IMR-90 (cell line): Measurements from ENCODE around the gene C5. TPM values are rescaled to one million over a fixed set of nuclear protein-coding genes. Genes with fewer than 3 reads are reported as not detected.

Experiments used
- ATAC-seq: fragments of 200-7000 bp; cut with Tn5 transposase; 2 replicates; pipeline ENCODE4 v1.9.1; 2020; ENCODE audit warnings: low read depth, mild to moderate bottlenecking, moderate library complexity
- BruUV-seq: library from RNA; stranded (reverse); fragments of 400-500 nt; replicated peaks from 2 replicates; lab custom pipeline; 2021; lab: Mats Ljungman, UMichigan
- CTCF ChIA-PET: fragments of 300-600 bp; formaldehyde crosslinking; extraction: SDS; loops from one replicate; lab custom pipeline; 2021; ENCODE audit warnings: antibody characterized with exemption; lab: Yijun Ruan, JAX
- POLR2A ChIA-PET: fragments of 300-600 bp; sonication (Branson Sonifier 250); formaldehyde crosslinking; loops from one replicate; lab custom pipeline; 2022; ENCODE audit warnings: antibody characterized with exemption; ENCODE audit not compliant: unreplicated experiment; lab: Charles Lee
- DNase-seq: peaks from one replicate; pipeline ENCODE4 v3.0.0; 2013
- H2AFZ ChIP-seq: replicated peaks from 2 replicates; pipeline ENCODE3; 2013; ENCODE audit warnings: low read length, mild to moderate bottlenecking; ENCODE audit not compliant: poor library complexity
- H2AK5ac ChIP-seq: 2 replicates; pipeline ENCODE4 v1.6.1; 2013; ENCODE audit warnings: low read depth, low read length, inconsistent platforms
- H2AK9ac ChIP-seq: replicated peaks from 2 replicates; pipeline ENCODE3; 2013; ENCODE audit warnings: mild to moderate bottlenecking, low read depth, low read length, moderate library complexity; ENCODE audit not compliant: poor library complexity
- H2BK120ac ChIP-seq: 2 replicates; pipeline ENCODE4 v1.6.1; 2013; ENCODE audit warnings: low read depth, low read length, inconsistent platforms
- H2BK15ac ChIP-seq: 3 replicates; pipeline ENCODE4 v1.6.1; 2013; ENCODE audit warnings: low read depth, low read length, inconsistent platforms
- H2BK20ac ChIP-seq: 2 replicates; pipeline ENCODE4 v1.6.1; 2013; ENCODE audit warnings: low read depth, mild to moderate bottlenecking, inconsistent platforms, low read length, moderate library complexity
- H2BK5ac ChIP-seq: 2 replicates; pipeline ENCODE4 v1.6.1; 2013; ENCODE audit warnings: mild to moderate bottlenecking, low read depth, low read length, inconsistent platforms; ENCODE audit not compliant: poor library complexity, severe bottlenecking
- H3K14ac ChIP-seq: replicated peaks from 2 replicates; pipeline ENCODE4 v1.6.1; 2013; ENCODE audit warnings: low read depth, low read length, inconsistent platforms
- H3K18ac ChIP-seq: 2 replicates; pipeline ENCODE4 v1.6.1; 2013; ENCODE audit warnings: low read depth, low read length, control low read depth
- H3K23ac ChIP-seq: 2 replicates; pipeline ENCODE4 v1.6.1; 2013; ENCODE audit warnings: low read depth, low read length, inconsistent platforms
- H3K27ac ChIP-seq: 2 replicates; pipeline ENCODE4 v1.5.1; 2013; ENCODE audit warnings: mild to moderate bottlenecking, control low read depth, low read length; ENCODE audit not compliant: insufficient read depth
- H3K27me3 ChIP-seq: 2 replicates; pipeline ENCODE4 v1.6.1; 2013; ENCODE audit warnings: low read length; ENCODE audit not compliant: control insufficient read depth, insufficient read depth
- H3K36me3 ChIP-seq: 2 replicates; pipeline ENCODE4 v1.6.1; 2013; ENCODE audit warnings: low read length, mixed read lengths; ENCODE audit not compliant: control insufficient read depth, insufficient read depth
- H3K4ac ChIP-seq: 2 replicates; pipeline ENCODE4 v1.6.1; 2013; ENCODE audit warnings: low read depth, low read length, inconsistent platforms
- H3K4me1 ChIP-seq: 2 replicates; pipeline ENCODE4 v1.6.1; 2013; ENCODE audit warnings: low read length, mixed read lengths; ENCODE audit not compliant: control insufficient read depth, insufficient read depth
- H3K4me2 ChIP-seq: 2 replicates; pipeline ENCODE4 v1.6.1; 2013; ENCODE audit warnings: low read depth, mild to moderate bottlenecking, control low read depth, low read length, moderate library complexity
- H3K4me3 ChIP-seq: 2 replicates; pipeline ENCODE4 v1.5.1; 2013; ENCODE audit warnings: low read depth, mild to moderate bottlenecking, control low read depth, low read length, moderate library complexity; ENCODE audit not compliant: insufficient read depth
- H3K56ac ChIP-seq: 2 replicates; pipeline ENCODE4 v1.6.1; 2013; ENCODE audit warnings: low read length, inconsistent platforms; ENCODE audit not compliant: insufficient read depth; ENCODE audit errors: extremely low read depth
- H3K79me1 ChIP-seq, 2 experiments: 2 replicates each; pipeline ENCODE4 v1.6.1; 2013; ENCODE audit warnings: low read length in 2 of 2, inconsistent platforms in 1 of 2, low read depth in 1 of 2
- H3K9ac ChIP-seq: 2 replicates; pipeline ENCODE4 v1.6.1; 2013; ENCODE audit warnings: low read depth, low read length, control low read depth
- H3K9me1 ChIP-seq: 2 replicates; pipeline ENCODE4 v1.6.1; 2013; ENCODE audit warnings: low read length, inconsistent platforms; ENCODE audit not compliant: insufficient read depth
- H3K9me3 ChIP-seq: 2 replicates; pipeline ENCODE4 v1.6.1; 2013; ENCODE audit warnings: low read length; ENCODE audit not compliant: control insufficient read depth, insufficient read depth
- H4K20me1 ChIP-seq: 2 replicates; pipeline ENCODE4 v1.6.1; 2013; ENCODE audit warnings: low read length, inconsistent platforms; ENCODE audit not compliant: insufficient read depth
- H4K5ac ChIP-seq: 2 replicates; pipeline ENCODE4 v1.6.1; 2013; ENCODE audit warnings: mild to moderate bottlenecking, low read depth, low read length, control low read depth
- H4K8ac ChIP-seq, 2 experiments: 2 replicates each; pipeline ENCODE4 v1.6.1; 2013; ENCODE audit warnings: low read depth in 2 of 2, low read length in 2 of 2, control low read depth in 1 of 2, inconsistent platforms in 1 of 2
- H4K91ac ChIP-seq: 2 replicates; pipeline ENCODE4 v1.6.1; 2013; ENCODE audit warnings: low read depth, low read length, inconsistent platforms; ENCODE audit not compliant: insufficient read depth
- BHLHE40 ChIP-seq: fragments of 150-350 bp; IDR thresholded peaks from 2 replicates; pipeline ENCODE4 v1.6.1; 2016; ENCODE audit warnings: mild to moderate bottlenecking, low read depth, low read length
- CHD1 ChIP-seq: IDR thresholded peaks from 2 replicates; pipeline ENCODE4 v1.6.1; 2012; ENCODE audit warnings: low read depth, low read length, improper control_type of control experiment
- CTCF ChIP-seq: conservative IDR thresholded peaks from 2 replicates; pipeline ENCODE4 v1.5.1; 2012; ENCODE audit warnings: mild to moderate bottlenecking, low read depth, low read length, improper control_type of control experiment
- ELK1 ChIP-seq: fragments of 150-350 bp; IDR thresholded peaks from 2 replicates; pipeline ENCODE4 v1.6.1; 2016; ENCODE audit warnings: low read depth, mild to moderate bottlenecking, low read length, moderate library complexity, borderline replicate concordance
- MAZ ChIP-seq: IDR thresholded peaks from 2 replicates; pipeline ENCODE4 v1.6.1; 2012; ENCODE audit warnings: low read depth, mild to moderate bottlenecking, low read length, improper control_type of control experiment, moderate library complexity, borderline replicate concordance
- MXI1 ChIP-seq: IDR thresholded peaks from 2 replicates; pipeline ENCODE4 v1.6.1; 2012; ENCODE audit warnings: low read depth, mild to moderate bottlenecking, low read length, moderate library complexity, borderline replicate concordance
- POLR2A ChIP-seq: IDR thresholded peaks from 2 replicates; pipeline ENCODE4 v1.6.1; 2012; ENCODE audit warnings: mild to moderate bottlenecking, low read depth, low read length
- RFX5 ChIP-seq: IDR thresholded peaks from 2 replicates; pipeline ENCODE4 v1.8.0; 2012; ENCODE audit warnings: low read depth, mild to moderate bottlenecking, low read length, moderate library complexity
- WGBS, 2 experiments: methylation state at CpG; one replicate each; pipeline versions ENCODE4 v1.1.5 to v1.1.7; 2013; ENCODE audit warnings: missing lambda C conversion rate in 2 of 2; ENCODE audit not compliant: insufficient read length in 1 of 2; ENCODE audit errors: extremely low coverage in 2 of 2; 5-methylcytosine and 5-hydroxymethylcytosine counted together
- dilution Hi-C: fragments of 300-500 bp; cut with HindIII; formaldehyde crosslinking; loops from one replicate; pipeline ENCODE4 v1.14.3; 2018; ENCODE audit warnings: low sequenced_read_pairs; ENCODE audit not compliant: unreplicated experiment
- in situ Hi-C: fragments of 300-500 bp; cut with MboI; formaldehyde crosslinking; loops from 3 replicates; pipeline ENCODE4 v1.14.3; 2019; ENCODE audit warnings: low sequenced_read_pairs, inconsistent platforms, mixed read lengths
- intact Hi-C: fragments of 100-400 bp; cut with micrococcal nuclease; formaldehyde crosslinking; loops from 2 replicates; pipeline ENCODE4 v1.10.0; 2022
- polyA plus RNA-seq, 3 experiments: library from polyadenylated mRNA; depleted of rRNA; stranded (reverse); fragments of >200 nt; gene quantifications; 2 replicates each; pipeline ENCODE4 v1.2.3, GENCODE V29; 2012; ENCODE audit warnings: low replicate concordance in 1 of 3
- total RNA-seq: library from RNA; depleted of rRNA; stranded (reverse); fragments of >200 nt; gene quantifications from 2 replicates; pipeline ENCODE4 v1.2.3, GENCODE V29; 2012

The C5 gene
- total and polyA plus RNA-seq, 2 of the 4 experiments (the other 2 are of a cell fraction) = 1.5 to 2.3 TPM

- Histone ChIP-seq H3K14ac (peak overlapping the region; percentile 94), H4K91ac (peak overlapping the region; percentile 38; the same call in 1 of the 2 replicates), H2BK15ac (peak overlapping the region; percentile 92; the same call in 1 of the 3 replicates), H3K4me2 (no peak overlapping the region), H3K56ac (peak overlapping the region; percentile 70; the same call in 1 of the 2 replicates), H3K9me1 (peaks cover 29% of the 10 kb centered on the region), H2BK5ac (peak overlapping the region; percentile 7), H2BK120ac (peak overlapping the region; percentile 92), H3K18ac (no peak overlapping the region), H4K20me1 (no peaks in the 10 kb centered on the region), H3K79me1 (peaks cover 0 to 31% of the 10 kb centered on the region in 2 experiments; a peak in 2 of 4 replicates), H3K9ac (no peak overlapping the region), H4K5ac (no peak overlapping the region), H2AK5ac (peak overlapping the region; percentile 84), H3K27me3 (no peaks in the 10 kb centered on the region), H2BK20ac (peak overlapping the region; percentile 60; the same call in 1 of the 2 replicates), H4K8ac (peak overlapping the region; percentile 75 to 88), H3K4ac (peak overlapping the region; percentile 94), H3K4me3 (no peak overlapping the region), H3K23ac (peak overlapping the region; percentile 21; the same call in 1 of the 2 replicates), H3K36me3 (no peaks in the 10 kb centered on the region), H2AFZ (no peak overlapping the region), H3K27ac (no peak overlapping the region), H3K4me1 (peaks cover 21% of the 10 kb centered on the region), H2AK9ac (peak overlapping the region; percentile 6), H3K9me3 (no peaks in the 10 kb centered on the region)
- DNase-seq (peak; percentile 35), ATAC-seq (no peak)
- no TSS peak for BruUV-seq
- TF ChIP-seq RFX5 (no peak), POLR2A (no peak), BHLHE40 (no peak), CHD1 (no peak), CTCF (no peak), ELK1 (no peak), MAZ (no peak), MXI1 (no peak)
- in situ Hi-C loops = no loop called here
- intact Hi-C loops = no loop called here
- dilution Hi-C loops = no loop called here
- ChIA-PET POLR2A (no interaction called here), CTCF (interaction anchor here (0.6 kb wide), 1 partner anchor 11 kb away, joined by 3 read pairs; no protein-coding TSS in a partner anchor)
- WGBS, 2 experiments = 100% methylated on average over 2 of the region's 11 CpGs; no CpG with 5 or more reads in 1 of the 2 experiments
These were observed 125.2 kb downstream of the C5 start for GRCh38 chr9:120924698-120925534.
